Stimulated activated naive B cell treated with anti-CD40 and anti-IgM and Interleukin-4, amounts not matched to agents 10 μg/mL and 1 μg/mL and 100 μg/mL, for 72 hours (primary cell): Measurements from ENCODE around the gene VWF.

Source experiments
- ATAC-seq, 2 donors: fragments of 150-1000 bp; cut with Tn5 transposase; replicated peaks; 2 replicates each; pipeline ENCODE4 v1.10.0; 2021; ENCODE audit warnings: moderate library complexity in 1 of 2
- DNase-seq: peaks from one replicate; pipeline ENCODE4 v3.0.0; 2021
- H3K27ac Mint-ChIP-seq: one replicate; pipeline ENCODE4 v1.8.0; 2022; ENCODE audit warnings: mild to moderate bottlenecking, mixed read lengths
- H3K27me3 Mint-ChIP-seq, 2 donors: one replicate each; pipeline ENCODE4 v1.8.0; 2022; ENCODE audit warnings: mixed read lengths in 2 of 2
- H3K36me3 Mint-ChIP-seq, 2 donors: one replicate each; pipeline ENCODE4 v1.8.0; 2022; ENCODE audit warnings: mixed read lengths in 2 of 2, mild to moderate bottlenecking in 1 of 2
- H3K4me1 Mint-ChIP-seq, 2 donors: one replicate each; pipeline ENCODE4 v1.8.0; 2022; ENCODE audit warnings: mixed read lengths in 2 of 2, mild to moderate bottlenecking in 1 of 2
- H3K4me3 Mint-ChIP-seq, 2 donors: one replicate each; pipeline ENCODE4 v1.8.0; 2022; ENCODE audit warnings: mild to moderate bottlenecking in 2 of 2, mixed read lengths in 2 of 2, moderate library complexity in 1 of 2
- H3K9me3 Mint-ChIP-seq, 2 donors: one replicate each; pipeline ENCODE4 v1.8.0; 2022; ENCODE audit warnings: mixed read lengths in 2 of 2, mild to moderate bottlenecking in 1 of 2

Gene VWF

GRCh38 chr12:6133642-6134041 lies 9.2 kb upstream of the VWF start:
- Mint-ChIP-seq H3K27me3 (peaks cover 6 to 8% of the 10 kb centered on the region in 2 donors), H3K9me3 (peaks cover 0 to 4% of the 10 kb centered on the region in 2 donors)
- no peak for ATAC-seq

GRCh38 chr12:6132496-6132895 lies 8.0 kb upstream of the VWF start:
- Mint-ChIP-seq H3K27ac (no peak overlapping the region), H3K9me3 (peaks cover 0 to 4% of the 10 kb centered on the region in 2 donors), H3K27me3 (peaks cover 6 to 8% of the 10 kb centered on the region in 2 donors), H3K4me3 (no peak overlapping the region), H3K4me1 (peaks cover 3 to 8% of the 10 kb centered on the region in 2 donors), H3K36me3 (peaks cover 0 to 3% of the 10 kb centered on the region in 2 donors)
- no peak for DNase-seq
- no peak for ATAC-seq

More at GRCh38 chr12:6133642-6134041, 9.2 kb upstream of the VWF start:
- Mint-ChIP-seq H3K4me1 (peaks cover 6 to 16% of the 10 kb centered on the region in 2 donors), H3K4me3 (no peak overlapping the region), H3K27ac (no peak overlapping the region), H3K36me3 (peaks cover 0 to 3% of the 10 kb centered on the region in 2 donors)
- no peak for DNase-seq

GRCh38 chr12:6125310-6125608 lies 789 bp upstream of the VWF start:
- H3K4me3 Mint-ChIP-seq = no peak overlapping the region
- H3K27me3 Mint-ChIP-seq = peaks cover 9 to 13% of the 10 kb centered on the region in 2 donors
- H3K4me1 Mint-ChIP-seq = no peaks in the 10 kb centered on the region
- H3K9me3 Mint-ChIP-seq = no peaks in the 10 kb centered on the region
- DNase-seq = no peak
- H3K36me3 Mint-ChIP-seq = no peaks in the 10 kb centered on the region
- H3K27ac Mint-ChIP-seq = no peak overlapping the region
- no peak for ATAC-seq

GRCh38 chr12:6123258-6123657 lies 1.2 kb downstream of the VWF start:
- Mint-ChIP-seq H3K36me3 (no peaks in the 10 kb centered on the region), H3K27me3 (peaks cover 19 to 22% of the 10 kb centered on the region in 2 donors), H3K4me3 (no peak overlapping the region), H3K9me3 (no peaks in the 10 kb centered on the region), H3K4me1 (no peaks in the 10 kb centered on the region), H3K27ac (no peak overlapping the region)
- DNase-seq (no peak), ATAC-seq (no peak)

- no peak for ATAC-seq
- H3K9me3 Mint-ChIP-seq = no peaks in the 10 kb centered on the region
- no peaks in the 10 kb centered on the region for H3K36me3 Mint-ChIP-seq
- H3K4me1 Mint-ChIP-seq = no peaks in the 10 kb centered on the region
- no peak overlapping the region for H3K4me3 Mint-ChIP-seq
- no peak overlapping the region for H3K27ac Mint-ChIP-seq
- no peak for DNase-seq
- H3K27me3 Mint-ChIP-seq = peaks cover 22 to 25% of the 10 kb centered on the region in 2 donors
Measured at GRCh38 chr12:6122201-6122600, 2.3 kb downstream of the VWF start.

GRCh38 chr12:6120796-6121473 lies 3.5 kb downstream of the VWF start:
- H3K27ac Mint-ChIP-seq = no peak overlapping the region
- no peak overlapping the region for H3K4me3 Mint-ChIP-seq
- H3K4me1 Mint-ChIP-seq = peaks cover 2 to 11% of the 10 kb centered on the region in 2 donors
- DNase-seq (no peak), ATAC-seq (no peak)
- H3K27me3 Mint-ChIP-seq = peaks cover 22 to 36% of the 10 kb centered on the region in 2 donors
- H3K9me3 Mint-ChIP-seq = no peaks in the 10 kb centered on the region
- no peaks in the 10 kb centered on the region for H3K36me3 Mint-ChIP-seq

- no peak for DNase-seq
Measured at GRCh38 chr12:6118891-6119568, 5.4 kb downstream of the VWF start.

GRCh38 chr12:6116471-6117021 lies 7.9 kb downstream of the VWF start:
- ATAC-seq (no peak), DNase-seq (no peak)
- peaks cover 24 to 60% of the 10 kb centered on the region in 2 donors for H3K27me3 Mint-ChIP-seq
- H3K4me3 Mint-ChIP-seq = no peak overlapping the region
- H3K9me3 Mint-ChIP-seq = no peaks in the 10 kb centered on the region
- H3K27ac Mint-ChIP-seq = no peak overlapping the region
- H3K4me1 Mint-ChIP-seq = peaks cover 2 to 11% of the 10 kb centered on the region in 2 donors
- no peaks in the 10 kb centered on the region for H3K36me3 Mint-ChIP-seq

More at GRCh38 chr12:6118891-6119568, 5.4 kb downstream of the VWF start:
- ATAC-seq = no peak
- Mint-ChIP-seq H3K36me3 (no peaks in the 10 kb centered on the region), H3K4me3 (no peak overlapping the region), H3K27ac (no peak overlapping the region), H3K9me3 (no peaks in the 10 kb centered on the region), H3K27me3 (peaks cover 22 to 39% of the 10 kb centered on the region in 2 donors), H3K4me1 (peaks cover 2 to 11% of the 10 kb centered on the region in 2 donors)

GRCh38 chr12:6115389-6115788 lies 9.1 kb downstream of the VWF start:
- H3K4me3 Mint-ChIP-seq = no peak overlapping the region
- H3K27me3 Mint-ChIP-seq = peaks cover 16 to 51% of the 10 kb centered on the region in 2 donors
- no peaks in the 10 kb centered on the region for H3K36me3 Mint-ChIP-seq
- peaks cover 2 to 11% of the 10 kb centered on the region in 2 donors for H3K4me1 Mint-ChIP-seq
- no peaks in the 10 kb centered on the region for H3K9me3 Mint-ChIP-seq
- no peak overlapping the region for H3K27ac Mint-ChIP-seq
- no peak for ATAC-seq
- no peak for DNase-seq

- Mint-ChIP-seq H3K27ac (no peak overlapping the region), H3K4me1 (peaks cover 2 to 11% of the 10 kb centered on the region in 2 donors), H3K4me3 (no peak overlapping the region), H3K36me3 (no peaks in the 10 kb centered on the region), H3K27me3 (peaks cover 15 to 57% of the 10 kb centered on the region in 2 donors), H3K9me3 (no peaks in the 10 kb centered on the region)
- DNase-seq = no peak
- ATAC-seq = no peak
Measured at GRCh38 chr12:6114476-6114870, 10.0 kb downstream of the VWF start.

GRCh38 chr12:6113691-6114475 lies 10.6 kb downstream of the VWF start:
- H3K36me3 Mint-ChIP-seq = no peaks in the 10 kb centered on the region
- H3K4me1 Mint-ChIP-seq = peaks cover 2 to 11% of the 10 kb centered on the region in 2 donors
- DNase-seq (no peak), ATAC-seq (no peak)
- H3K27ac Mint-ChIP-seq = no peak overlapping the region
- H3K27me3 Mint-ChIP-seq = peaks cover 9 to 51% of the 10 kb centered on the region in 2 donors
- H3K4me3 Mint-ChIP-seq = no peak overlapping the region
- H3K9me3 Mint-ChIP-seq = no peaks in the 10 kb centered on the region

- Mint-ChIP-seq H3K4me3 (no peak overlapping the region), H3K4me1 (peaks cover 2 to 10% of the 10 kb centered on the region in 2 donors), H3K9me3 (no peaks in the 10 kb centered on the region), H3K27me3 (peaks cover 6 to 40% of the 10 kb centered on the region in 2 donors), H3K36me3 (no peaks in the 10 kb centered on the region), H3K27ac (no peak overlapping the region)
- DNase-seq = no peak
- ATAC-seq = no peak
Measured at GRCh38 chr12:6112004-6112403, 12.5 kb downstream of the VWF start.

GRCh38 chr12:6110006-6110405 lies 14.5 kb downstream of the VWF start:
- Mint-ChIP-seq H3K27ac (no peak overlapping the region), H3K27me3 (peaks cover 6 to 31% of the 10 kb centered on the region in 2 donors), H3K36me3 (no peaks in the 10 kb centered on the region), H3K9me3 (no peaks in the 10 kb centered on the region), H3K4me1 (no peaks in the 10 kb centered on the region), H3K4me3 (no peak overlapping the region)
- ATAC-seq = no peak
- no peak for DNase-seq

- Mint-ChIP-seq H3K27me3 (peaks cover 0 to 7% of the 10 kb centered on the region in 2 donors), H3K9me3 (no peaks in the 10 kb centered on the region), H3K36me3 (no peaks in the 10 kb centered on the region), H3K4me1 (peaks cover 0 to 5% of the 10 kb centered on the region in 2 donors), H3K27ac (no peak overlapping the region), H3K4me3 (no peak overlapping the region)
- no peak for DNase-seq
- no peak for ATAC-seq
Measured at GRCh38 chr12:6106218-6106617, 18.3 kb downstream of the VWF start.
